ENCODE results near the gene FLNB. TPM values are rescaled to one million over a fixed set of nuclear protein-coding genes. Genes with fewer than 3 reads are reported as not detected.
A peak's percentile ranks its signal among the peaks of the same experiment; 100 is the strongest.

Gene FLNB
- total and polyA plus RNA-seq, 2 of the 13 experiments (the other 11 are each of a cell fraction or from before 2014, with no cell fraction given) = 106 to 130 TPM

DNA sequence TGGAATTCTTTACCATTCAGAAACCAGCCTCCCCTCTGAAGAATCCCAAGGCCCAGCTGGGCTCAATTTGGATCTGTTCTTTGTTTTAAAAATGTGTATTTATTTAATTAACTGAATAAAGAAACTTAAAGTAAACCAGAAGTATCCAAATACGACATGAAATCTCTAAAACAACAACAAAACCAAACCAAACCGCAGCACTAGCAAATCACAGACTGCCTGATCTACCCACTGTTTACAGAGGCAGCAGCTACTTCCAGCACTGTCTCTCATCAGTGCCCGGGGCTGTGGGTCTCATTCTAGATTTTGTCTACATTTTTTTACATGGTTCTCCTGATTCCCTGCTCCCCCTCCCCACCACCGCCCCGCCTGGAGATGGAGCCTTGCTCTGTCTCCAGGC is 2.3 kb downstream of the FLNB start (continued):
- TF ChIP-seq, protein P1, sequence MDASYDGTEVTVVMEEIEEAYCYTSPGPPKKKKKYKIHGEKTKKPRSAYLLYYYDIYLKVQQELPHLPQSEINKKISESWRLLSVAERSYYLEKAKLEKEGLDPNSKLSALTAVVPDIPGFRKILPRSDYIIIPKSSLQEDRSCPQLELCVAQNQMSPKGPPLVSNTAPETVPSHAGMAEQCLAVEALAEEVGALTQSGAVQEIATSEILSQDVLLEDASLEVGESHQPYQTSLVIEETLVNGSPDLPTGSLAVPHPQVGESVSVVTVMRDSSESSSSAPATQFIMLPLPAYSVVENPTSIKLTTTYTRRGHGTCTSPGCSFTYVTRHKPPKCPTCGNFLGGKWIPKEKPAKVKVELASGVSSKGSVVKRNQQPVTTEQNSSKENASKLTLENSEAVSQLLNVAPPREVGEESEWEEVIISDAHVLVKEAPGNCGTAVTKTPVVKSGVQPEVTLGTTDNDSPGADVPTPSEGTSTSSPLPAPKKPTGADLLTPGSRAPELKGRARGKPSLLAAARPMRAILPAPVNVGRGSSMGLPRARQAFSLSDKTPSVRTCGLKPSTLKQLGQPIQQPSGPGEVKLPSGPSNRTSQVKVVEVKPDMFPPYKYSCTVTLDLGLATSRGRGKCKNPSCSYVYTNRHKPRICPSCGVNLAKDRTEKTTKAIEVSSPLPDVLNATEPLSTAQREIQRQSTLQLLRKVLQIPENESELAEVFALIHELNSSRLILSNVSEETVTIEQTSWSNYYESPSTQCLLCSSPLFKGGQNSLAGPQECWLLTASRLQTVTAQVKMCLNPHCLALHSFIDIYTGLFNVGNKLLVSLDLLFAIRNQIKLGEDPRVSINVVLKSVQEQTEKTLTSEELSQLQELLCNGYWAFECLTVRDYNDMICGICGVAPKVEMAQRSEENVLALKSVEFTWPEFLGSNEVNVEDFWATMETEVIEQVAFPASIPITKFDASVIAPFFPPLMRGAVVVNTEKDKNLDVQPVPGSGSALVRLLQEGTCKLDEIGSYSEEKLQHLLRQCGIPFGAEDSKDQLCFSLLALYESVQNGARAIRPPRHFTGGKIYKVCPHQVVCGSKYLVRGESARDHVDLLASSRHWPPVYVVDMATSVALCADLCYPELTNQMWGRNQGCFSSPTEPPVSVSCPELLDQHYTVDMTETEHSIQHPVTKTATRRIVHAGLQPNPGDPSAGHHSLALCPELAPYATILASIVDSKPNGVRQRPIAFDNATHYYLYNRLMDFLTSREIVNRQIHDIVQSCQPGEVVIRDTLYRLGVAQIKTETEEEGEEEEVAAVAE (CRISPR knock-in tag; IDR thresholded peaks at IDR 0.05; ENCODE audit: borderline replicate concordance) = no peak
- TF ChIP-seq ZNF441 (CRISPR knock-in tag; IDR thresholded peaks at IDR 0.05; ENCODE audit: borderline replicate concordance) (no peak), ZNF367 (CRISPR knock-in tag; IDR thresholded peaks at IDR 0.05; ENCODE audit: borderline replicate concordance) (no peak), ZNF550 (CRISPR knock-in tag; IDR thresholded peaks at IDR 0.05; ENCODE audit: borderline replicate concordance) (no peak), RBFOX2 (IDR thresholded peaks at IDR 0.05; ENCODE audit: low read depth, low read length) (0 out of 2 replicates have a peak, but pooled peaks have one; percentile 5), KLF16 (CRISPR knock-in tag; IDR thresholded peaks at IDR 0.05) (no peak), ARNTL (CRISPR knock-in tag; IDR thresholded peaks at IDR 0.05) (0 out of 2 replicates have a peak, but pooled peaks have one; percentile 45), ZNF354B (CRISPR knock-in tag; IDR thresholded peaks at IDR 0.05) (no peak), FOXA1 (IDR thresholded peaks at IDR 0.05) (no peak), FOXA1 (CRISPR knock-in tag; IDR thresholded peaks at IDR 0.05) (0 out of 2 replicates have a peak, but pooled peaks have one; percentile 21), ZSCAN25 (CRISPR knock-in tag; IDR thresholded peaks at IDR 0.05) (no peak), SSRP1 (CRISPR knock-in tag; IDR thresholded peaks at IDR 0.05) (no peak), DMAP1 (CRISPR knock-in tag; IDR thresholded peaks at IDR 0.05) (no peak), TOPORS (CRISPR knock-in tag; IDR thresholded peaks at IDR 0.05) (no peak)
- TF ChIP-seq, protein P2, sequence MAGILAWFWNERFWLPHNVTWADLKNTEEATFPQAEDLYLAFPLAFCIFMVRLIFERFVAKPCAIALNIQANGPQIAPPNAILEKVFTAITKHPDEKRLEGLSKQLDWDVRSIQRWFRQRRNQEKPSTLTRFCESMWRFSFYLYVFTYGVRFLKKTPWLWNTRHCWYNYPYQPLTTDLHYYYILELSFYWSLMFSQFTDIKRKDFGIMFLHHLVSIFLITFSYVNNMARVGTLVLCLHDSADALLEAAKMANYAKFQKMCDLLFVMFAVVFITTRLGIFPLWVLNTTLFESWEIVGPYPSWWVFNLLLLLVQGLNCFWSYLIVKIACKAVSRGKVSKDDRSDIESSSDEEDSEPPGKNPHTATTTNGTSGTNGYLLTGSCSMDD (CRISPR knock-in tag; IDR thresholded peaks at IDR 0.05) = no peak
- TF ChIP-seq, protein P3, sequence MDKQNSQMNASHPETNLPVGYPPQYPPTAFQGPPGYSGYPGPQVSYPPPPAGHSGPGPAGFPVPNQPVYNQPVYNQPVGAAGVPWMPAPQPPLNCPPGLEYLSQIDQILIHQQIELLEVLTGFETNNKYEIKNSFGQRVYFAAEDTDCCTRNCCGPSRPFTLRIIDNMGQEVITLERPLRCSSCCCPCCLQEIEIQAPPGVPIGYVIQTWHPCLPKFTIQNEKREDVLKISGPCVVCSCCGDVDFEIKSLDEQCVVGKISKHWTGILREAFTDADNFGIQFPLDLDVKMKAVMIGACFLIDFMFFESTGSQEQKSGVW (CRISPR knock-in tag; IDR thresholded peaks at IDR 0.05; ENCODE audit: borderline replicate concordance) = no peak
- TF ChIP-seq, protein P4, sequence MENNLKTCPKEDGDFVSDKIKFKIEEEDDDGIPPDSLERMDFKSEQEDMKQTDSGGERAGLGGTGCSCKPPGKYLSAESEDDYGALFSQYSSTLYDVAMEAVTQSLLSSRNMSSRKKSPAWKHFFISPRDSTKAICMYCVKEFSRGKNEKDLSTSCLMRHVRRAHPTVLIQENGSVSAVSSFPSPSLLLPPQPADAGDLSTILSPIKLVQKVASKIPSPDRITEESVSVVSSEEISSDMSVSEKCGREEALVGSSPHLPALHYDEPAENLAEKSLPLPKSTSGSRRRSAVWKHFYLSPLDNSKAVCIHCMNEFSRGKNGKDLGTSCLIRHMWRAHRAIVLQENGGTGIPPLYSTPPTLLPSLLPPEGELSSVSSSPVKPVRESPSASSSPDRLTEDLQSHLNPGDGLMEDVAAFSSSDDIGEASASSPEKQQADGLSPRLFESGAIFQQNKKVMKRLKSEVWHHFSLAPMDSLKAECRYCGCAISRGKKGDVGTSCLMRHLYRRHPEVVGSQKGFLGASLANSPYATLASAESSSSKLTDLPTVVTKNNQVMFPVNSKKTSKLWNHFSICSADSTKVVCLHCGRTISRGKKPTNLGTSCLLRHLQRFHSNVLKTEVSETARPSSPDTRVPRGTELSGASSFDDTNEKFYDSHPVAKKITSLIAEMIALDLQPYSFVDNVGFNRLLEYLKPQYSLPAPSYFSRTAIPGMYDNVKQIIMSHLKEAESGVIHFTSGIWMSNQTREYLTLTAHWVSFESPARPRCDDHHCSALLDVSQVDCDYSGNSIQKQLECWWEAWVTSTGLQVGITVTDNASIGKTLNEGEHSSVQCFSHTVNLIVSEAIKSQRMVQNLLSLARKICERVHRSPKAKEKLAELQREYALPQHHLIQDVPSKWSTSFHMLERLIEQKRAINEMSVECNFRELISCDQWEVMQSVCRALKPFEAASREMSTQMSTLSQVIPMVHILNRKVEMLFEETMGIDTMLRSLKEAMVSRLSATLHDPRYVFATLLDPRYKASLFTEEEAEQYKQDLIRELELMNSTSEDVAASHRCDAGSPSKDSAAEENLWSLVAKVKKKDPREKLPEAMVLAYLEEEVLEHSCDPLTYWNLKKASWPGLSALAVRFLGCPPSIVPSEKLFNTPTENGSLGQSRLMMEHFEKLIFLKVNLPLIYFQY (CRISPR knock-in tag; IDR thresholded peaks at IDR 0.05; ENCODE audit: borderline replicate concordance) = no peak
- TF ChIP-seq, protein P5, sequence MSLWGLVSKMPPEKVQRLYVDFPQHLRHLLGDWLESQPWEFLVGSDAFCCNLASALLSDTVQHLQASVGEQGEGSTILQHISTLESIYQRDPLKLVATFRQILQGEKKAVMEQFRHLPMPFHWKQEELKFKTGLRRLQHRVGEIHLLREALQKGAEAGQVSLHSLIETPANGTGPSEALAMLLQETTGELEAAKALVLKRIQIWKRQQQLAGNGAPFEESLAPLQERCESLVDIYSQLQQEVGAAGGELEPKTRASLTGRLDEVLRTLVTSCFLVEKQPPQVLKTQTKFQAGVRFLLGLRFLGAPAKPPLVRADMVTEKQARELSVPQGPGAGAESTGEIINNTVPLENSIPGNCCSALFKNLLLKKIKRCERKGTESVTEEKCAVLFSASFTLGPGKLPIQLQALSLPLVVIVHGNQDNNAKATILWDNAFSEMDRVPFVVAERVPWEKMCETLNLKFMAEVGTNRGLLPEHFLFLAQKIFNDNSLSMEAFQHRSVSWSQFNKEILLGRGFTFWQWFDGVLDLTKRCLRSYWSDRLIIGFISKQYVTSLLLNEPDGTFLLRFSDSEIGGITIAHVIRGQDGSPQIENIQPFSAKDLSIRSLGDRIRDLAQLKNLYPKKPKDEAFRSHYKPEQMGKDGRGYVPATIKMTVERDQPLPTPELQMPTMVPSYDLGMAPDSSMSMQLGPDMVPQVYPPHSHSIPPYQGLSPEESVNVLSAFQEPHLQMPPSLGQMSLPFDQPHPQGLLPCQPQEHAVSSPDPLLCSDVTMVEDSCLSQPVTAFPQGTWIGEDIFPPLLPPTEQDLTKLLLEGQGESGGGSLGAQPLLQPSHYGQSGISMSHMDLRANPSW (CRISPR knock-in tag; IDR thresholded peaks at IDR 0.05; ENCODE audit: borderline replicate concordance) = no peak
